GM18517 (cell line): ENCODE measurements around the gene ALPK1.
"Not testable (repeated sequence)": the region's sequence is repeated elsewhere in the genome, so short reads cannot be mapped to it uniquely, and the experiment has no call there.

Source experiments
- ATAC-seq: cut with Tn5 transposase; IDR thresholded peaks from one replicate; pipeline ENCODE4 v1.9.1; 2021; ENCODE audit warnings: mild to moderate bottlenecking, moderate library complexity; ENCODE audit not compliant: unreplicated experiment

The ALPK1 gene

DNA sequence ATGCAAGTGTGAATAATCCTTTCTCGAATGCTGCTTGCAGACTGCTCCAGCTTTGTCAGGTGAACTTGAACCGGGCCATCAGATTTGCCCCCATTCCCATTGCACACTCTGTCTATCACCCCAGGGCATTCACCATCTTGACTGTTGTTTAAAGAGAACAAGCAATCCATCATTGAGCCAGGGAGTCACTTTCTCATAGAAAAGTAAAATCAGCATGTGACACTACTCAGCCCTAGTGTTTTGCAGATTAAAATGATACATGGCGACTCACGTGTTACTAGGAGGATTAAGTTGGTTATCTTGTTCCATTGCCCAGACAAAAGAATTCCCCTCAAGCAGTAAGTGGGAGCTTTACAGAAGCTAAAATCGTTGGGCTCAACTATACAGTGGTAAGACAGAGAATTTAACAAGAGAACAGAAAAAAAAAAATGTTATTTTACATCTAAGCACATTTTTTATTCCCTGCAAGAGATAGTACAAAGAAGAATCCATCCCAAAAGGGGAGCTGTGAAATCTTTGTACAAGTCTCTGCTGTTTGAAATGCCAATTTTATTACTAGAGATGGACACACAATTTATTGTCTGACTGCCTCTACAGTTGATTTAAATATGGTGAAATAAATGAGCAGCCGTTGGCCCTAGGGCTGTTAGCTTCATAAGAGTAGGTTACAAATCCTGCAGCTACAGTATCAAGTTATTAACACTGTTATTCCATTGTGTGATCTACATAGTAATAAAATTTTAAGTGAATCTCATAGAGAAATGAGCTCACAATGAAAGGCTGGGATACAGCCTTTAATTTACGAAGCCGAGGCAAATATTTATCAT is 151.3 kb downstream of the ALPK1 start:
- ATAC-seq, result no peak

DNA sequence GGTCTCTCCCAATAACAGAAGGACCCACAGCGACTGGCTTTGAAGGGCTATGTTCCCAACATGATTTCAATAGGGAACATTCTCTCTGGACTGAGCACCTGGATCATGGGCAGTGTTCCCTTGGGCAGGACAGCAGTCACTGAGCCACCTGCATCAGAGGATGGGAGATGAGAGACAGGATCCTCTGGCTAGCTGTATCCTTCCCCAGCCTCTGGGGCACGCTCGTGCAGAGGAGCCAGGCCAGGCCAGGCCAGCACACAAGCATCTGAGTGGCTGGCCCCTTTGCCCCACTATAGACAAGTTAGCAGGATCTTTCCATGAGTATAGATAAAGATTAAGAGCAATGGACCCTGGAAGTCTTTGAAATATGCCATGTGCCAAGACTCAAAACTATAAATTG is 152.5 kb downstream of the ALPK1 start:
- no peak for ATAC-seq

- ATAC-seq, result no peak
These were observed 153.9 kb downstream of the ALPK1 start for GRCh38 chr4:112451104-112451503.

- no peak for ATAC-seq
These were observed 154.7 kb downstream of the ALPK1 start for GRCh38 chr4:112451831-112452230.

GRCh38 chr4:112453321-112453720 is 156.2 kb downstream of the ALPK1 start:
- no peak for ATAC-seq

DNA sequence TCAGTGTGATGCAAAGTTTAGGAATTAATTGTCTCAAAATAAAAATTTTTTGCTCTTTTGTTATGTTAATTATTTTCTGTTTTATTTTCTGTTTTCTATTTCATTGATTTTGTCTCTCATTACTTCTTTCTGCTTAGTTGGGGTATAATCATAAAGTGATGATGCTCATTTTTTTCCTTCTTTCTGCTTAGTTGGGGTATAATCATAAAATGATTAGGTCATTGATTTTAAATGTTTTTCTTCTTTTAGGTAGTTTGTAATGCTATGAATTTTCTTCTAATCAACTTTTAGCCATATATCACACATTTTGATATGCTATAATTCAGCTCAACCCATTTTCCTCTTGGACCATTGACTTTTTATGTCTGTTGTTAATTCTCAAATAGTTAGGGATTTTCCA is 175.1 kb downstream of the ALPK1 start:
- no peak for ATAC-seq

- no peak for ATAC-seq
These were observed 176.8 kb downstream of the ALPK1 start for GRCh38 chr4:112473985-112474384.

- ATAC-seq, result no peak
These were observed 188.8 kb downstream of the ALPK1 start for GRCh38 chr4:112485930-112486329.

- not testable (repeated sequence) for ATAC-seq
These were observed 193.6 kb downstream of the ALPK1 start for GRCh38 chr4:112490808-112491207.
